HCT116 (cell line): Measurements from ENCODE around the gene KIF1A.

Experiments
- POLR2A ChIP-seq: IDR thresholded peaks from 2 replicates; pipeline ENCODE4 v1.7.0; 2011; ENCODE audit warnings: borderline replicate concordance; ENCODE audit not compliant: insufficient read depth, insufficient read length; ENCODE audit errors: extremely low read depth
- POLR2AphosphoS5 ChIP-seq: IDR thresholded peaks from 2 replicates; pipeline ENCODE4 v1.6.1; 2011; ENCODE audit warnings: mild to moderate bottlenecking, low read depth, low read length, moderate library complexity
- ZFX ChIP-seq: fragments of 450-650 bp; IDR thresholded peaks from 2 replicates; pipeline ENCODE4 v1.6.1; 2017
- TF ChIP-seq, protein P1 (sequence below), 3 experiments: fragments of 200-600 bp in 1 of 3; sonication (generic) in 1 of 3; IDR thresholded peaks in 2 of 3; conservative IDR thresholded peaks in 1 of 3; 2 replicates each; pipeline ENCODE4 v1.5.1; 2012 to 2017; ENCODE audit warnings: low read depth in 2 of 3, low read length in 2 of 3, antibody characterized with exemption in 1 of 3, borderline replicate concordance in 1 of 3, control low read depth in 1 of 3, mild to moderate bottlenecking in 1 of 3, mixed read lengths in 1 of 3, mixed run types in 1 of 3, moderate library complexity in 1 of 3; ENCODE audit not compliant: insufficient read depth in 1 of 3
- TF ChIP-seq, protein P2 (sequence below): IDR thresholded peaks from 2 replicates; pipeline ENCODE4 v1.6.1; 2012; ENCODE audit warnings: low read depth

DNA sequence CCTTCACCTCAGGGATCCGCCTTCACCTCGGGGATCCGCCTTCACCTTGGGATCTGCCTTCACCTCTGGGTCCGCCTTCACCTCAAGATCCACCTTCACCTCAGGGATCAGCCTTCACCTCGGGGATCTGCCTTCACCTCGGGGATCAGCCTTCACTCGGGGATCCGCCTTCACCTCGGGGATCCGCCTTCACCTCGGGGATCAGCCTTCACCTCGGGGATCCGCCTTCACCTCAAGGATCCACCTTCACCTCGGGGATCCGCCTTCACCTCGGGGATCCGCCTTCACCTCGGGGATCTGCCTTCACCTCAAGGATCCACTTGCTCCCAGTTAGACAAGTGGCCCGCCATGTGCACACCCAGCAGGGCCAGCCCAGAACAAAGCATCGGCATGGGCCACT, 7.3 kb downstream of the KIF1A start:
- no peak for TF ChIP-seq POLR2A
- TF ChIP-seq, protein P1, sequence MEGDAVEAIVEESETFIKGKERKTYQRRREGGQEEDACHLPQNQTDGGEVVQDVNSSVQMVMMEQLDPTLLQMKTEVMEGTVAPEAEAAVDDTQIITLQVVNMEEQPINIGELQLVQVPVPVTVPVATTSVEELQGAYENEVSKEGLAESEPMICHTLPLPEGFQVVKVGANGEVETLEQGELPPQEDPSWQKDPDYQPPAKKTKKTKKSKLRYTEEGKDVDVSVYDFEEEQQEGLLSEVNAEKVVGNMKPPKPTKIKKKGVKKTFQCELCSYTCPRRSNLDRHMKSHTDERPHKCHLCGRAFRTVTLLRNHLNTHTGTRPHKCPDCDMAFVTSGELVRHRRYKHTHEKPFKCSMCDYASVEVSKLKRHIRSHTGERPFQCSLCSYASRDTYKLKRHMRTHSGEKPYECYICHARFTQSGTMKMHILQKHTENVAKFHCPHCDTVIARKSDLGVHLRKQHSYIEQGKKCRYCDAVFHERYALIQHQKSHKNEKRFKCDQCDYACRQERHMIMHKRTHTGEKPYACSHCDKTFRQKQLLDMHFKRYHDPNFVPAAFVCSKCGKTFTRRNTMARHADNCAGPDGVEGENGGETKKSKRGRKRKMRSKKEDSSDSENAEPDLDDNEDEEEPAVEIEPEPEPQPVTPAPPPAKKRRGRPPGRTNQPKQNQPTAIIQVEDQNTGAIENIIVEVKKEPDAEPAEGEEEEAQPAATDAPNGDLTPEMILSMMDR (IDR thresholded peaks at IDR 0.05 in 2 of 3, conservative IDR thresholded peaks at IDR 0.05 in 1 of 3; ENCODE audit: borderline replicate concordance in 1 of 3, insufficient read depth in 1 of 3, low read depth in 2 of 3, low read length in 2 of 3), result no peak
- no peak for TF ChIP-seq POLR2AphosphoS5
- no peak for TF ChIP-seq ZFX
- TF ChIP-seq, protein P2, sequence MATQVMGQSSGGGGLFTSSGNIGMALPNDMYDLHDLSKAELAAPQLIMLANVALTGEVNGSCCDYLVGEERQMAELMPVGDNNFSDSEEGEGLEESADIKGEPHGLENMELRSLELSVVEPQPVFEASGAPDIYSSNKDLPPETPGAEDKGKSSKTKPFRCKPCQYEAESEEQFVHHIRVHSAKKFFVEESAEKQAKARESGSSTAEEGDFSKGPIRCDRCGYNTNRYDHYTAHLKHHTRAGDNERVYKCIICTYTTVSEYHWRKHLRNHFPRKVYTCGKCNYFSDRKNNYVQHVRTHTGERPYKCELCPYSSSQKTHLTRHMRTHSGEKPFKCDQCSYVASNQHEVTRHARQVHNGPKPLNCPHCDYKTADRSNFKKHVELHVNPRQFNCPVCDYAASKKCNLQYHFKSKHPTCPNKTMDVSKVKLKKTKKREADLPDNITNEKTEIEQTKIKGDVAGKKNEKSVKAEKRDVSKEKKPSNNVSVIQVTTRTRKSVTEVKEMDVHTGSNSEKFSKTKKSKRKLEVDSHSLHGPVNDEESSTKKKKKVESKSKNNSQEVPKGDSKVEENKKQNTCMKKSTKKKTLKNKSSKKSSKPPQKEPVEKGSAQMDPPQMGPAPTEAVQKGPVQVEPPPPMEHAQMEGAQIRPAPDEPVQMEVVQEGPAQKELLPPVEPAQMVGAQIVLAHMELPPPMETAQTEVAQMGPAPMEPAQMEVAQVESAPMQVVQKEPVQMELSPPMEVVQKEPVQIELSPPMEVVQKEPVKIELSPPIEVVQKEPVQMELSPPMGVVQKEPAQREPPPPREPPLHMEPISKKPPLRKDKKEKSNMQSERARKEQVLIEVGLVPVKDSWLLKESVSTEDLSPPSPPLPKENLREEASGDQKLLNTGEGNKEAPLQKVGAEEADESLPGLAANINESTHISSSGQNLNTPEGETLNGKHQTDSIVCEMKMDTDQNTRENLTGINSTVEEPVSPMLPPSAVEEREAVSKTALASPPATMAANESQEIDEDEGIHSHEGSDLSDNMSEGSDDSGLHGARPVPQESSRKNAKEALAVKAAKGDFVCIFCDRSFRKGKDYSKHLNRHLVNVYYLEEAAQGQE, result no peak
